Adipocyte (in vitro differentiated cells): ENCODE measurements around the gene SLC12A2.

ENCODE experiments used
- DNase-seq: peaks from one replicate; pipeline ENCODE4 v3.0.0-alpha.2; 2015; ENCODE audit warnings: low read depth
- H3K27me3 ChIP-seq: replicated peaks from 2 replicates; pipeline ENCODE4 v1.7.0; 2013; ENCODE audit warnings: mild to moderate bottlenecking, low read length, moderate library complexity; ENCODE audit not compliant: control insufficient read depth, insufficient read depth
- H3K36me3 ChIP-seq: 2 replicates; pipeline ENCODE4 v1.7.0; 2013; ENCODE audit warnings: low read length, mild to moderate bottlenecking, moderate library complexity; ENCODE audit not compliant: control insufficient read depth, insufficient read depth, severe bottlenecking
- H3K4me1 ChIP-seq: 2 replicates; pipeline ENCODE4 v1.7.0; 2013; ENCODE audit warnings: mild to moderate bottlenecking, low read length, moderate library complexity; ENCODE audit not compliant: control insufficient read depth, insufficient read depth
- H3K4me3 ChIP-seq: 2 replicates; pipeline ENCODE4 v1.7.0; 2013; ENCODE audit warnings: mild to moderate bottlenecking, low read length, moderate library complexity
- H3K9ac ChIP-seq: 2 replicates; pipeline ENCODE4 v1.7.0; 2013; ENCODE audit warnings: mild to moderate bottlenecking, low read length, moderate library complexity
- H3K9me3 ChIP-seq: 2 replicates; pipeline ENCODE4 v1.7.0; 2013; ENCODE audit warnings: mild to moderate bottlenecking, low read length, moderate library complexity; ENCODE audit not compliant: control insufficient read depth

The SLC12A2 gene

GRCh38 chr5:128174951-128175350, 91.4 kb downstream of the SLC12A2 start:
- H3K36me3 ChIP-seq: peaks cover 8% of the 10 kb centered on the region
- no peak overlapping the region for H3K4me3 ChIP-seq
- H3K9ac ChIP-seq: no peak overlapping the region
- peak; percentile 60 for DNase-seq
- no peaks in the 10 kb centered on the region for H3K27me3 ChIP-seq
- H3K4me1 ChIP-seq: no peaks in the 10 kb centered on the region
- no peaks in the 10 kb centered on the region for H3K9me3 ChIP-seq

GRCh38 chr5:128192368-128192767, 108.8 kb downstream of the SLC12A2 start:
- Histone ChIP-seq H3K9ac (no peak overlapping the region), H3K4me3 (no peak overlapping the region), H3K36me3 (no peaks in the 10 kb centered on the region), H3K4me1 (peaks cover 5% of the 10 kb centered on the region), H3K27me3 (no peaks in the 10 kb centered on the region), H3K9me3 (no peaks in the 10 kb centered on the region)
- DNase-seq: no peak

GRCh38 chr5:128193665-128194390, 110.3 kb downstream of the SLC12A2 start:
- Histone ChIP-seq H3K4me1 (peaks cover 5% of the 10 kb centered on the region), H3K27me3 (no peaks in the 10 kb centered on the region), H3K9ac (no peak overlapping the region), H3K4me3 (no peak overlapping the region), H3K9me3 (no peaks in the 10 kb centered on the region), H3K36me3 (no peaks in the 10 kb centered on the region)
- no peak for DNase-seq

- no peaks in the 10 kb centered on the region for H3K36me3 ChIP-seq
- no peak for DNase-seq
- H3K4me3 ChIP-seq: no peak overlapping the region
- no peaks in the 10 kb centered on the region for H3K9me3 ChIP-seq
- peaks cover 5% of the 10 kb centered on the region for H3K4me1 ChIP-seq
- H3K27me3 ChIP-seq: no peaks in the 10 kb centered on the region
- no peak overlapping the region for H3K9ac ChIP-seq
Observed at GRCh38 chr5:128195316-128195715, 111.8 kb downstream of the SLC12A2 start.

GRCh38 chr5:128196080-128196479, 112.5 kb downstream of the SLC12A2 start:
- DNase-seq: no peak
- no peaks in the 10 kb centered on the region for H3K9me3 ChIP-seq
- H3K4me3 ChIP-seq: no peak overlapping the region
- H3K27me3 ChIP-seq: peaks cover 4% of the 10 kb centered on the region
- H3K9ac ChIP-seq: no peak overlapping the region
- H3K36me3 ChIP-seq: no peaks in the 10 kb centered on the region
- H3K4me1 ChIP-seq: peaks cover 5% of the 10 kb centered on the region

- Histone ChIP-seq H3K36me3 (no peaks in the 10 kb centered on the region), H3K4me3 (no peak overlapping the region), H3K9ac (no peak overlapping the region), H3K4me1 (peaks cover 9% of the 10 kb centered on the region), H3K27me3 (peaks cover 4% of the 10 kb centered on the region), H3K9me3 (no peaks in the 10 kb centered on the region)
- DNase-seq: peak; percentile 20
Observed at GRCh38 chr5:128196791-128197190, 113.2 kb downstream of the SLC12A2 start.

GRCh38 chr5:128197896-128198522, 114.4 kb downstream of the SLC12A2 start:
- Histone ChIP-seq H3K9me3 (no peaks in the 10 kb centered on the region), H3K4me3 (no peak overlapping the region), H3K4me1 (peaks cover 9% of the 10 kb centered on the region), H3K9ac (no peak overlapping the region), H3K36me3 (no peaks in the 10 kb centered on the region), H3K27me3 (peaks cover 4% of the 10 kb centered on the region)
- no peak for DNase-seq

- H3K9ac ChIP-seq: no peak overlapping the region
- peaks cover 4% of the 10 kb centered on the region for H3K4me1 ChIP-seq
- peaks cover 4% of the 10 kb centered on the region for H3K27me3 ChIP-seq
- no peak for DNase-seq
- no peak overlapping the region for H3K4me3 ChIP-seq
- no peaks in the 10 kb centered on the region for H3K9me3 ChIP-seq
- no peaks in the 10 kb centered on the region for H3K36me3 ChIP-seq
Observed at GRCh38 chr5:128199104-128199503, 115.5 kb downstream of the SLC12A2 start.

- peaks cover 4% of the 10 kb centered on the region for H3K4me1 ChIP-seq
- no peak for DNase-seq
- peaks cover 4% of the 10 kb centered on the region for H3K27me3 ChIP-seq
- H3K9ac ChIP-seq: no peak overlapping the region
- no peaks in the 10 kb centered on the region for H3K36me3 ChIP-seq
- no peak overlapping the region for H3K4me3 ChIP-seq
- no peaks in the 10 kb centered on the region for H3K9me3 ChIP-seq
Observed at GRCh38 chr5:128199611-128200010, 116.0 kb downstream of the SLC12A2 start.

- peak; percentile 89 for DNase-seq
- Histone ChIP-seq H3K9ac (peak overlapping the region; percentile 32), H3K4me3 (peak overlapping the region; percentile 67), H3K36me3 (no peaks in the 10 kb centered on the region), H3K9me3 (no peaks in the 10 kb centered on the region), H3K4me1 (peaks cover 4% of the 10 kb centered on the region), H3K27me3 (peaks cover 4% of the 10 kb centered on the region)
Observed at GRCh38 chr5:128201065-128201926, 117.7 kb downstream of the SLC12A2 start.

GRCh38 chr5:128202320-128202719, 118.8 kb downstream of the SLC12A2 start:
- no peaks in the 10 kb centered on the region for H3K9me3 ChIP-seq
- H3K4me3 ChIP-seq: no peak overlapping the region
- H3K36me3 ChIP-seq: no peaks in the 10 kb centered on the region
- DNase-seq: peak; percentile 28
- no peak overlapping the region for H3K9ac ChIP-seq
- H3K27me3 ChIP-seq: peaks cover 4% of the 10 kb centered on the region
- peaks cover 10% of the 10 kb centered on the region for H3K4me1 ChIP-seq
